Measurements from ENCODE around the gene CAB39.

CAB39 gene

GRCh38 chr2:230796280-230796862, 83.7 kb downstream of the CAB39 start:
- no peak for TF ChIP-seq CTCF (conservative IDR thresholded peaks at IDR 0.05; ENCODE audit: low read depth, low read length)
- DNase-seq (ENCODE audit: low read depth): peak; percentile 69
- H3K4me3 ChIP-seq (ENCODE audit: low read depth, low read length): no peak overlapping the region

- TF ChIP-seq CTCF (conservative IDR thresholded peaks at IDR 0.05; ENCODE audit: low read depth, low read length): no peak
- DNase-seq (ENCODE audit: low read depth): peak; percentile 51
- no peak overlapping the region for H3K4me3 ChIP-seq (ENCODE audit: low read depth, low read length)
Measured at GRCh38 chr2:230797515-230798495, 85.2 kb downstream of the CAB39 start.

- DNase-seq (ENCODE audit: low read depth): peak; percentile 80
- peak; percentile 67 for TF ChIP-seq CTCF (conservative IDR thresholded peaks at IDR 0.05; ENCODE audit: low read depth, low read length)
- no peak overlapping the region for H3K4me3 ChIP-seq (ENCODE audit: low read depth, low read length)
Measured at GRCh38 chr2:230798769-230799399, 86.2 kb downstream of the CAB39 start.

GRCh38 chr2:230805353-230806017, 92.8 kb downstream of the CAB39 start:
- DNase-seq (ENCODE audit: low read depth): no peak
- H3K4me3 ChIP-seq (ENCODE audit: low read depth, low read length): no peak overlapping the region
- no peak for TF ChIP-seq CTCF (conservative IDR thresholded peaks at IDR 0.05; ENCODE audit: low read depth, low read length)

DNA sequence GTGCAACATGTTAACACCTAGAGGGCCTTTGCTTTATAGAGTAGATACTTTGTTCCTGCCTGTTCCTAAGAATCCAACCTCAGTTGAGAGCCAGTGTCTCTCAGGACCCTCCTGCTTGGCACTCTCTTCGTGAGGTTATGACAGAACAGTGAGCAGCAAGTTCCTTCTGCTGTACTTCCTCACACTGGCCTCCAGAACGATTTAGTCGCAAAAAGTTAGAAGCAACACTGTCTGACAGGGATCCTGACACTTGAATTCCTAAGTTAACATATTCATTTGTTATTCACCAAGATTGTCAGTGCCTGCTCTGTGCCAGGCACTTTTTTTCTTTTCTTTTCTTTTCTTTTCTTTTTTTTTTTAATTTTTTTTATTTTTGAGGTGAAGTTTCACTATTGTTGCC, 95.1 kb downstream of the CAB39 start:
- TF ChIP-seq CTCF (conservative IDR thresholded peaks at IDR 0.05; ENCODE audit: low read depth, low read length): no peak
- no peak overlapping the region for H3K4me3 ChIP-seq (ENCODE audit: low read depth, low read length)

DNA sequence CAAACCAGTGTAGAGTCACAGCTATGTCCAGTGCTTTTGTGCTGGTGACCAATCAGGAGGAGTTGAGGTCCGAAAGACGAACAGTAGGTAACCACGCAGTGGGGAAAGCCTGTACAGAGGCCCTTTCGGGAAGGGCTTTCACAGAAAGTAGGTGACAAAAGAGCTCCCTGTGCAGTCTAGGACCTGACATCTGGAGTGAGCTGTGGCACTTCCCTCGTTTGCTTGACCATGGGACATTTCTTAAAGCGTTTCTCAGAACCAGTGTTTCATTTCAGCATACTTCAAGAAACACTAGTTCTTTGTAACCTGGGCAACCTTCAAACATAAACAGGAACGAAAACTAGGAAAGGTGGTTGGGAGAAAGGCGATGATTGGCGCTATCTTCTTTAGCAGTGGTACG, 96.4 kb downstream of the CAB39 start:
- no peak for DNase-seq (ENCODE audit: low read depth)
- no peak for TF ChIP-seq CTCF (conservative IDR thresholded peaks at IDR 0.05; ENCODE audit: low read depth, low read length)
- no peak overlapping the region for H3K4me3 ChIP-seq (ENCODE audit: low read depth, low read length)

More for the DNA sequence above, 95.1 kb downstream of the CAB39 start:
- DNase-seq (ENCODE audit: low read depth): no peak

Data from choroid plexus epithelial cell (primary cell).